GM18951 (cell line): ENCODE data around the gene KCNK18.
"Not testable (repeated sequence)": the region's sequence is repeated elsewhere in the genome, so short reads cannot be mapped to it uniquely, and the experiment has no call there.

Experiments used
- POLR2A ChIP-seq: IDR thresholded peaks from 4 replicates; pipeline ENCODE4 v1.6.1; 2011; ENCODE audit warnings: mild to moderate bottlenecking; ENCODE audit not compliant: insufficient read length, insufficient read depth; ENCODE audit errors: extremely low read depth
- in situ Hi-C: fragments of 300-500 bp; cut with MboI; formaldehyde crosslinking; loops from one replicate; pipeline ENCODE4 v1.12.0; 2022; ENCODE audit warnings: low sequenced_read_pairs, mixed read lengths, inconsistent platforms; ENCODE audit not compliant: unreplicated experiment

KCNK18 gene

GRCh38 chr10:117184821-117185220 lies 12.5 kb upstream of the KCNK18 start:
- in situ Hi-C loops = no loop called here
- TF ChIP-seq POLR2A = no peak

DNA sequence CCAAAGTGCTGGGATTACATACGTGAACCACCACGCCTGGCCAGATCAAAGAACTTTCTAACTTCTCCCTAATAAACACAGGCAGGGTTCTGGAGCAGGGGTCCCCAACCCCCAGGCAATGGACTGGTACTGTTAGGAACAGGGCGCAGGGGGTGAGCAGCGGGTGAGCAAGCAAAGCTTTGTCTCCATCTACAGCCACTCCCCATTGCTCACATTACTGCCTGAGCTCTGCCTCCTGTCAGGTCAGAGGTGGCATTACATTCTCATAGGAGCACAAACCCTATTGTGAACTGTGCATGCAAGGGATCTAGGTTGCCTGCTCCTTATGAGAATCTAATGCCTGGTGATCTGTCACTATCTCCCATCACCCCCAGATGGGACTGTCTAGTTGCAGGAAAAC lies 11.5 kb upstream of the KCNK18 start:
- in situ Hi-C loops = not testable (repeated sequence)

- in situ Hi-C loops = no loop called here
- TF ChIP-seq POLR2A = no peak
Observed at GRCh38 chr10:117186832-117187615, 10.3 kb upstream of the KCNK18 start.

DNA sequence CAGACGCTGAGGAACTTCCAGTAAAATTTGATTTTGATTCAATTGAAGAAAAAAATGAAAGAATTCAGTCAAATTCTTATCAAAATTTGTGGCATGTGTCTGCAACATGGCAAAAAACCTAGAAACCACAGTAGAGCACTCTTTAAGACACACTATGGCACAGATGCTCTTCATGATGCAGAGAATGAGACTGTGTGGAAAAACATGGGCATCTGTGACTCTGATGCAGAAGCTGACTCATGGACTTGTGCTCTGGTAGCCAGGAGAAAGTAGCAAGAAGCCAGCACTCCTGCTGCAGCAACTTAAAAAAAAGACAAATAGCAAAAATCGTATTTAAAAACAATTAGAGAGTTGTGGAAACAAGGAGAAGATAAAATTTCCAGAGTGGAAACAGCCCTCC lies 8.9 kb upstream of the KCNK18 start:
- in situ Hi-C loops = no loop called here
- TF ChIP-seq POLR2A = no peak

- in situ Hi-C loops = no loop called here
- TF ChIP-seq POLR2A = no peak
Observed at GRCh38 chr10:117189557-117189956, 7.7 kb upstream of the KCNK18 start.

DNA sequence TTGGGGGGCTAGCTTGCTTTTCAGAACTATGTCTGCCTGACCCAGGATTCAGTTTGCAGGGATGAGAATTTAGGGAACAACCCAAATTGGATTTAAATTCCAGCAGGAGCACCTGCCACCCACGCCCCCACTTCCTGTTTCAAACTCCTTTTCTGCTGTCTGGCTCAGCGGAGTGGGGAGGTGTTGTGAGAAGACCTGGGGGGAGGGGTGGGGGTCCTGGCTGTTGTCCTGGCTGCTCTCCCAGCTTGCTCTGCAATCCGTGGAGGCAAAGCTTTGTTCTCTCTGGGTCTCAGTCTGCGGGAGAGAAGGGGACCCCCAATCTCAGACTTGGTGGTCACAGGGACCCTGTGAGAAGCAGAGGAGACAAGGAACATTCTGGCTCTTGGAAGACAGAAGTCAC lies 799 bp downstream of the KCNK18 start:
- in situ Hi-C loops = no loop called here
- no peak for TF ChIP-seq POLR2A

DNA sequence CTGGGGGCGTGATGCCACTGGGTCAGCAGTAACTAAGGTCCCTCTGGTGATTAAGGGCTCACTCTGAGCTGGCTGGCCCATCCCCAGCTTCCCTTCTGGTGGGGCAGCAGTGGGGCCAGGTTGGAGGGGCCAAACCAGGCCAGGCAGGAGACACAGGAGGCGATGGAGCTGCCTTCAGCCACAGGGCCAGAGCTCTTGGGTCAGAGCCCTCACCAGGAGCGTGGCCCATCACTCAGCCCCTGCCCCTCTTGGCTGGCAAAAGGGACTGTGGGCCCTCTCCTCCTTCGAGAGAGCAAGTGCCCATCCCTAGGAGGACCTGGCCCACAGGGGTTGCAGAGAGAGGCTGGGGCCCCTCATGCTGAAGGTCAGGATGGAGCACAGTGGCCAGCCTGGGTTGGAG lies 4.5 kb downstream of the KCNK18 start:
- in situ Hi-C loops = loop anchor here (25.0 kb wide), 1 partner anchor 260 kb away; no protein-coding TSS in a partner anchor
- TF ChIP-seq POLR2A = no peak

- in situ Hi-C loops = loop anchor here (25.0 kb wide), 1 partner anchor 258 kb away; no protein-coding TSS in a partner anchor
- no peak for TF ChIP-seq POLR2A
Observed at GRCh38 chr10:117204316-117204715, 7.0 kb downstream of the KCNK18 start.

DNA sequence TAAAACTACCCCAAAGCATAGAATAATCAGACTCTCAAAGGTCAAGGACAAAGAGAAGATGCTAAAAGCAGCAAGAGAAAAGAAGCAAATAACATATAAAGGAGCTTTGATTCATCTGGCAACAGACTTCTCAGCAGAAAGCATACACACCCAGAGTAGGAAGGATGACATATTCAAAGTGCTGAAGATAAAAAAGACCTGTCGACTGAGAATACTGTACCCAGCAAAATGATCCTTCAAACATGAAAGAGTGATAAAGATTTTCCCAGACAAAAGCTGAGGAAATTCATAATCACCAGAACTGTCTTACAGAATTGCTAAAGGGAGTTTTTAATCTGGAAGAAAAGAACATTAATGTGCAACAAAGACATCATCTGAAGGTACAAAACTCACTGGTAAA lies 14.9 kb downstream of the KCNK18 start:
- in situ Hi-C loops = loop anchor here (25.0 kb wide), 1 partner anchor 250 kb away; no protein-coding TSS in a partner anchor
- no peak for TF ChIP-seq POLR2A

DNA sequence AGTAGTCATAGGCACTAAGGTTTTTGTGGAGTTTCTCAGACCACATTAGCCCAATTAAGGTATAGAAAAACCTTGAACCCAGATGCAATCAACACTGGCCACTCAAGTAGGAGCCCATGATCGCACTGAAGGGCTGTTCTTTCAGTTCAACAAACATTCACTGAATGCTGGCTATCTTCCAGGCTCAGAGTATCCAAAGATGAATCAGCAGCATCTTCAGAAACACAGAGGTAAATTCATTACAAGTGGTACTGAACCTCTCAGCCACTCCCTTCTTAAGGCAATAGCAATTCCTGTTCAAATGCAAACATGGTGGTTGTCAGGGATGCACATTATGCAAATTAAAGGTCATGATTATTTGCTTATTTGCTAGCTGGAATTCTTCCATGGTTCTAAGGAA lies 17.1 kb downstream of the KCNK18 start:
- in situ Hi-C loops = loop anchor here (25.0 kb wide), 1 partner anchor 248 kb away; no protein-coding TSS in a partner anchor
- TF ChIP-seq POLR2A = no peak

DNA sequence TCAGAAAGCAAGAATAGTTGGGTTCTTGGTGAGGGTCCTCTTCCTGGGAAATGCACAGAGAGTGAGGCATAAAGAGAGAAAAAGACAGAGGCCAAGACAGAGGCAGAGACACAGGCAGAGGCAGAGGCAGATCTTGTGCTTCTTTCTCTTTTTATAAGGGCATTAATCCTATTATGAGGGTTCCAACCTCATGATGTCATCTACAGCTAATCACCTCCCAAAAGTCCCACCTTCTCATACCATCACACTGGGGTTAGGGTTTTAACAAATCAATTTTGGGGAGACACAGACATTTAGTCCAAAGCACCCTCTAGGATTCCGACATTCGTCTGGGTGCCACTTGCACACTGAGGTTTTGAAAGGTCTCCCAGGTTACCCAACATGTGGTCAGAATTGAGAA lies 17.8 kb downstream of the KCNK18 start:
- TF ChIP-seq POLR2A = no peak
- in situ Hi-C loops = loop anchor here (25.0 kb wide), 1 partner anchor 247 kb away; no protein-coding TSS in a partner anchor

DNA sequence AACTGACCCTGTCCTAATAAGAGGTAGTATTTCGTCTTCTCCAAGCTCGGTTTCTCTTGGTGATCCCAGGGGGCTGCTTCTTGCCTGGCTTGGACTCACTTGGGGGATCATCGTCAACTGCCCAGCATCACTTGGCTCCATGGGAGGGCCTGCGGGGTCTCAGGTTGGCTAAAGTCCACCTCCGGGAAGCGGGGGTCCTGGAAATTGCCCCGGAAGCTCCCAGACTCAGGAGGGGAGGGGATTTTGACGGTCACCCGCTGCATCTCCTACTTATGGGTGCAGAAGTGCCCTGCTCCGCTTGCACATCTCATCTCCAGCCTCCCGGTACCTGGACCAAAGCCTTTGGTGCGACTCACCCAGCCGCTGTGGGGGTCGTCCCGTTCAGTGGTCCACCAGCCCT lies 18.7 kb downstream of the KCNK18 start:
- in situ Hi-C loops = loop anchor here (25.0 kb wide), 1 partner anchor 246 kb away; no protein-coding TSS in a partner anchor
- TF ChIP-seq POLR2A = no peak

DNA sequence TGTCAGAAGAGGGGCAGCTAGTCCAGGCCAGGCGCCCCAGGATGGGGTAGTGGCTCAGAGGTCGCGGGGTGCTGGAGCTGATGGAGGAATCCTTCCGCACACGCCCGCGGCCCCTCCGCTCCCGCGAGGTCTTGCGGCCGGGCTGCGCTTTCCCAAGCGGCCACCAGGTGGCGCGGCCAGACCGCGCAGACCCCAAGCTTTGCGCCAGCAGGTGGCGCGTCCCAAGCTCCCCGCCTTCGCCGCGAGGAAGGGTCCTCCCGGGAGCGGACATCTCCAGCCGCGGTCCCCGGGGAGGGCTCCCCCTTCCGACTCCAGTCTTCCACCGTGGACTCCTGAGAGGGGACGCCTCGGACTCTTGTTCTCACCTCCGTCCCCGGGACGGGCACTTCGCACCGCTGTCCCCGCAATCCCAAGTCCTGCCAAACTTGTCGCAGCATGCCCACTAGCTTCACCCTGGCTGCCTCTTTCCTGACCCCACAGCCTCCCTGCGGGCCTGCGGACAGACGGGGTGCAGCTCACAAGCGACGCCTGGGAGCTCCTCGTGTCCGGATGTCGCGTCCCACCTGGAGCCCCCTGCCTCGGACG lies 19.4 kb downstream of the KCNK18 start:
- in situ Hi-C loops = loop anchor here (25.0 kb wide), 1 partner anchor 246 kb away; no protein-coding TSS in a partner anchor
- no peak for TF ChIP-seq POLR2A
